Measurements from ENCODE around the gene DAGLB.
A peak's percentile ranks its signal among the peaks of the same experiment; 100 is the strongest.
"Not testable (repeated sequence)": the region's sequence is repeated elsewhere in the genome, so short reads cannot be mapped to it uniquely, and the experiment has no call there.

DAGLB gene, protein sequence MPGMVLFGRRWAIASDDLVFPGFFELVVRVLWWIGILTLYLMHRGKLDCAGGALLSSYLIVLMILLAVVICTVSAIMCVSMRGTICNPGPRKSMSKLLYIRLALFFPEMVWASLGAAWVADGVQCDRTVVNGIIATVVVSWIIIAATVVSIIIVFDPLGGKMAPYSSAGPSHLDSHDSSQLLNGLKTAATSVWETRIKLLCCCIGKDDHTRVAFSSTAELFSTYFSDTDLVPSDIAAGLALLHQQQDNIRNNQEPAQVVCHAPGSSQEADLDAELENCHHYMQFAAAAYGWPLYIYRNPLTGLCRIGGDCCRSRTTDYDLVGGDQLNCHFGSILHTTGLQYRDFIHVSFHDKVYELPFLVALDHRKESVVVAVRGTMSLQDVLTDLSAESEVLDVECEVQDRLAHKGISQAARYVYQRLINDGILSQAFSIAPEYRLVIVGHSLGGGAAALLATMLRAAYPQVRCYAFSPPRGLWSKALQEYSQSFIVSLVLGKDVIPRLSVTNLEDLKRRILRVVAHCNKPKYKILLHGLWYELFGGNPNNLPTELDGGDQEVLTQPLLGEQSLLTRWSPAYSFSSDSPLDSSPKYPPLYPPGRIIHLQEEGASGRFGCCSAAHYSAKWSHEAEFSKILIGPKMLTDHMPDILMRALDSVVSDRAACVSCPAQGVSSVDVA

DNA sequence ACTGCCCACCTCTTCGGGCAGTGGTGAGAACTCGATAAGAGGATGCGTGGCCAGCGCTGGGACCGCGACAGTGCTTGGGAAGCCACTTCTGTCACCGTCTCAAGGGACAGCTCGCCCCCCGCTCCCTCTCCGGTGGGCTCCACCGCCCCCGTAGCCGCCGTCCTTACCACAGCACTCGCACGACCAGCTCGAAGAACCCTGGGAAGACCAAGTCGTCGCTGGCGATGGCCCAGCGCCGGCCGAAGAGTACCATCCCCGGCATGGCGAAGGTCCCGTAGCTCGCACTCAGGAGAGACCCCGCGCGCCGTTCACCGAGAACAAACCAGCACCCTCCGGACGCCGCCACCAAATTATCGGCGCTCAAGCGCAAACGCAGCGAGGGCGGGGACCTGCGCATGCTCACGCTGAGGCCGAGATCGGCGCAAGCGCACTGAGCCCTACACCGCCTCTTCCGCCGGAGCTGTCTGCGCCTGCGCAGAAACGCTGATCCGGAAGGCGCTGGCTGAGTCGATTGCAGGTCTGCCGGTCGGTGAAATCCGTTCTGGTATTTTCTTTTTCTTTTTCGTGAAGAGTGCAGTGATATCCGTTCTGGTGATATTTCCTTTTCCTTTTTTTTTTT lies at the start of gene DAGLB:
DAGLB (minus strand) TSS at position 374 of the 619 bp plus-strand sequence; CDS start at position 262, 112 bp downstream.
- peak; percentile 97 for DNase-seq (ENCODE audit: low spot score)

DNA sequence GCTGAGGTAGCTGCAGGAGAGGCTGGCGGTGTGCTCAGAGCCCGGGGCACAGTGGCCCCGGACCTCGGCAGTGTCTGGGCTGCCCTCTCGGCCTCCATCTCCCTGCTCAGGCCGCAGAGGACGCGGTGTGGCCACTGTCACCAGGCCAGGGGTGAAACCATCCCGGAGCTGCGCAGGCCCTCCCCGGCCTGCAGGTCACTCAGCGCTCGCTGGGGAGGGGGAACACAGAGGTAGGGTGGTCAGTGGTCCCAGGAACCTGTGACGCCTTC lies 49.8 kb upstream of the DAGLB start:
- DNase-seq (ENCODE audit: low spot score): no peak

DNA sequence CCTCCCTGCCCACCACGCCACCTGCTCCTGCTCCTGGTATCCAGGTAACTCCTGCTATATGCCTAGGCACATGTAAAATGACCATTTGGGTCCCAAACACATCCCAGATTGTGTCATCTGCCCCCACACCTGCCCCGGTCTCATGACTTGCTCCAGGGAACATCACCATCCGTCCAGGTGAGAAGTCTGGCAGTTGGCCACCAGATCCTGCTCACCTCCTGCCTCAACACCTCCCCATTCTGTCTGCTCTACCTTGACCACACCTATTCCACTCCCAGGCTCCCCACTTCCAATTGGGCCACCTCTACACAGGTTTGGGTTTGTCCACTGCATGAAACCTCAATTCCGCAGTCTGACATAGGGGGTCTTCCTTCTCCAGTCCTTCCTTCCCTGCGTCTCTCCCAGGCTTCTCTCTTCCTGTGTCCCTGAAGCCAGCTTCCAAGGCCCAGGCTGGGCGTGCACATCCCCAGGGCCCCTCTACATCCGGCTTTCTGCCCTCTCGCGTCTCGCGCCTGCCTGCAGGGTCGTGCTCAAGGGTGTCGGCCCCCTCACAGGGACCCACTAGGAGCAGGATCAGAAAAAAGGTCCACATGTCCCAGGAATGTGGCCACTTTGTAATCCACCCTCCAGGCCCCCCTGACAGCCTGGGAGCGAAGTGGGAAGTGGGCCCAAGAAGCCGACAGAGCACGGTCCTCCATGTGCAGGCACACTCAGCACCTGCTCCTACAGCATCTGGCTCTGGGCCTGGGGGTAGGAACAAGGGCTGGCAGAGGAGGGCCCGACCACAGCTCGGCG lies 49.3 kb upstream of the DAGLB start:
- DNase-seq (ENCODE audit: low spot score): no peak

DNA sequence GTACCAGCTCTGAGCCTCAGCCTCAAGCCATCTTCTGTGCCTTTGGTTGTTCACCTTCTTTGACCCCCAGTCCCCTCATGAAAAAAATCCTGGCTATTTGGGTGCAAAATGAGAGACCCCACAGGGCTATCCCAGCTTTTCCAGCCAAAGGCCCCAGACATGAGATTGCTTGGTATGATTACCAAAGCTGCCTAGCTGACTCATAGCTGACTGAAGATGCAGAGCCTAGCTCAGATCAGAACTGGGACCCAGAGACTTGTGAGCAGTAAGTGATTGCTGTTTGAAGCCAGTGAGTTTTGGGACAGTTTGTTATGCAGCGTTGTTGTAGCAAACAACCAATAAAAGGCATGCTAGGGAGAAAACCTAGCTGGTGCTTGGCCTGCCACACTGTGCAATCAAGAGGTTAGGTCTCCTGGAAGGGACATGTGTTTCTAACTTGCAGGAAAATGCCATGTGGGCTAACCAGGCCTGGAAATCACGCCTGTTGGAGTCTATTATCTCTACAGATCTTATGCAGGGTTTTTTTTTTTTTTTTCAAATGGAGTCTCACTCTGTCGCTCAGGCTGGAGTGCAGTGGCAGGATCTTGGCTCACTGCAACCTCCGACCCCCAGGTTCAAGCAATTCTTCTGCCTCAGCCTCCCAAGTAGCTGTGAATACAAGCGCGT lies 48.0 kb upstream of the DAGLB start:
- DNase-seq (ENCODE audit: low spot score): no peak

DNA sequence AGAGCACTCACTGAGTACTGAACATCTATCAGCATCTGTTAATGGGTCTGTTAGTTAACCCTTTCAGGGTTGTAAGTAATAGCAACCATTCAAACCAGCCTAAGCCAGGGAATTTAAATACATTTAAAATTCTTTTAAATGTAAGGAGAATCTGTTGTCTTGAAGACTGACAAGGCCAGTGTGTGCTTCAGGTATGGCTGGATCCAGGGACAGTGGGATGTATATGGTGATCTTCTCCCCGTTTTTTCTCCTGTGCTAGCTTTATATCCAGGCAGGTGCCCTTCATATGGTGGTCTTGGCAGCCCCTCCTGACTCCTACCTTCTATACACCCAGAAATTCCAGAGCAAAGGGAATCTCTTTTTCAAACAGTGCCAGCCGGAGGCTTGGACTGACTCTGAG lies 46.6 kb upstream of the DAGLB start:
- DNase-seq (ENCODE audit: low spot score): no peak

DNA sequence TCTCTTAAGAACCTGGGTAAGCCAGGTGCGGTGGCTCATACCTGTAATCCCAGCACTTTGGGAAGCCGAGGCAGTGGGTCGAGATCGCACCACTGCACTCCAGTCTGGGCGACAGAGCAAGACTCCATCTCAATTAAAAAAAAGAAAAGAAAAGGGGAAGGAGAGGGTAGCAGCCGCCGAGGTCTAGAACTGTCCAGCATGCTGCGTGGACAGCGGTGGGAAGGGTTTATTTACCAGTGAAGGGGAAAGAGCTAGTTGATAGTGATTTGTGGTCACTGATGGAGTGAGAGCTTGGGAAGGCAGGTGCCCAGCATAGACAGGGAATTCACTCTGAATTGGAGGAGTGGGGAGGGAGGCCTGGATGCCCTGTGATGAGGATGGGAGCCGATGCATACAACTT lies 43.4 kb upstream of the DAGLB start:
- no peak for DNase-seq (ENCODE audit: low spot score)

DNA sequence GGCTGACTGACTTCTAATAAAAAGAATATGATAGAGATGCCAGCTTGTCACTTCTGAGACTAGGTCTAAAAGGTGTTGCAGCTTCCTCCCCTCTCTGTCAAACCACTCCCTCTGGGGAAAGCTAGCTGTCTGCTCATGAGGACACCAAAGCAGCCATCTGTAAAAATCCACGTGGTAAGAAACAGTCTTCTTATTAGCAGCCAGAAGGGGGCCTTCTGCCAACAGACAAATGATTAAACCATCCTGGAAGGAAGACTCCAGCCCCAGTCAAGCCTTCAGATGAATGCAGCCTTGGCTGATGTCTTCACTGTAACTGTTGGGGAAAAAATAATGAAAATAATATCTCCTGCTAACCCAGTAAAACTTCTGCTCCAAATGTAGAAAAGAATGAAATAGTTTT lies 41.9 kb upstream of the DAGLB start:
- DNase-seq (ENCODE audit: low spot score): no peak

DNA sequence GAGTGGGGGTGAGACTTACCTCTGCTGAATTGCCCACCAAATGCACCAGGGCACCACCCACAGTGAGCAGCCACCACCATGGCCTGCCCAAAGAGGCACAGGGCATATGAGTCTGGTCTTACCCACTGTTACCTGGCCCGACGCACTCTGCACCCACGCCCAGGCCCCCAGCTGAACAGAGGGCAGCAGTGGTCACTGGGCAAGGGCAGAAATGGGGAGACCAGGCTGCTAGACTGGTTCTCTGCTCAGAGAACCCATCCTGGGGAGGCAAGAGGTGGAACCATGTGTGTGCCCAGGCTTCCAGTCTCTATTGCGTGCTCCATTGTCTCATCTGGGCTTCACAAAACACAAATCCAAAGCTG lies 39.4 kb upstream of the DAGLB start:
- no peak for DNase-seq (ENCODE audit: low spot score)

DNA sequence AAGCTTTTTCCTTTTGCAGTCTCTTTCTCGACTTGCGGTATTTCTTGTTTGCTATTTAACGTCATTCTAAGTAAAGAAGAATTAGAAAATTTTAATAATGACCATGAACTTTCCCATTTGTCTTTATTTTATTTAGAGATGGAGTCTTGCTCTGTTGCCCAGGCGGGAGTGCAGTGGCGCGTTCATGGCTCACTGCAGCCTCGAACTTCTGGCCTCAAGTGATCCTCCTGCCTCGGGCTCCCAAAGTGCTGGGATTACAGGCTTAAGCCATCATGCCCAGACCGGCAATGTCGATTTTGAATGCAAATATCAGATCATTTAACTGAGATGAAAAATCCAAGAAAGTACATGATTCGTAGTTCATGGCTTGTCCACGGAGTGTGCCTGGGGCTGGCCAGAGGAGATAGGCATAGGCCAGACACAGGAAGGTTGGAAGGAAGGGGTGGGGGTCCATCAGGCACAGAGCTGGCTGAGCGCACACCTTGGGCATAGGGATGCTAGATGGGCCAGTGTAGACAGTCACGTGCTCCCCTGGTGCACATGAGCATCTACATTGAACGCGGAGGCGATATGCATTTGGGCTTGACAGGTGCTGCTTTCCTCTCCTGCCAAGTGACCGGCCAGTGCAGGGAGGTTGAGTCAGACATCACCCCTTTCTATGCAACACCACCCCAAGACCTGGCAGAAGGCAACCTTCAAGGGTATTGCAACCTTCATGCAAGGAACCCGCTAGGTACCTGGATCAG lies 38.9 kb upstream of the DAGLB start:
- DNase-seq (ENCODE audit: low spot score): no peak

DNA sequence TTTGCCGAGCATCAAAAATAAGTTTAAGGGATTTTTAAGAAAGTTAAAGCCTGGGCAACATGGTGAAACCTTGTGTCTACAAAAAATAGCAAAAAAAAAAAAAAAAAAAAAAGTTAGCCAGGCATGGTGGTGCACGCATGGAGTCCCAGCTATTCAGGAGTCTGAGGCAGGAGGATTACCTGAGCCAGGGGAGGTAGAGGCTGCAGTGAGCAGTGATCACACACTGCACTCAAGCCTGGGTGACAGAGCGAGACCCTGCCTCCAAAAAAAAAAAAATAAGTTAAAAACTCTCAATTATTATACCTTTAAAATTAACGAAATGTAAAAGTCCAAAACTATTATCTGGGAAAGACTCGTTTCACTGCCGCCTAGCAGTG lies 35.0 kb upstream of the DAGLB start:
- no peak for DNase-seq (ENCODE audit: low spot score)

DNA sequence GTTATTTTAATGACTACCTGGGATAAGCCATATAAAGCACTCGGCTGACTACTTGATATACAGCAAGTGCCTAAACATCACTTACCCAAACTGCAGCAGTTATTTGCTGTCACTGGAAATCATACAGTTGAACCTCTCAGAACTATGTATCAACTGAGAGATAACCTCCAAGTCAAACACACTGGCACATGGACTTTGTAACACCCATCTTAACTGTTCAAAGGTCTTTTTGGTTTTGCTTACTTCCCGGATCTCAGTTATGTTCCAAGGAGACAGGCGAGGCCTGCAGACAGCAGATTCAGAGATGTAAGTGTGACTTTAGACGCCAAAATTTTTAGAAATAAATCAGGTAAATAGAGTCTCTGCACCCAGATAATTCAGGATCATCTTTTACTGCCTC lies 34.6 kb upstream of the DAGLB start:
- DNase-seq (ENCODE audit: low spot score): no peak

DNA sequence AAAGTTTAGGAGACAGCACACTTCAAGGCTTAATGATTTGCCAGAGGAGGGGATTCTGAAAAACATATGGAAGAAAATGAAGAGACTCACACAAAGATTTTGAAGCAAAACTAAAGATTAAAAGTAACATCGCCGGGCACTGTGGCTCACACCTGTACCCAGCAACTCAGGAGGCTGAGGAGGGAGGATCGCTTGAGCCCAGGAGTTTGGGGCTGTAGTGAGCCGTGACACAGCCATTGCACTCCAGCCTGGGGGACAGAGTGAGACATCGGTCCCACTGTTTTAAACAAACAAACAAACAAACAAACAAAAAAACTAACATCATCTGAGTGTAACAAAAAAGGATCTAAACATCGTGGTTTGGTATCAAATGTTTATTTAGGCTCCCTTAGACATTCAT lies 33.7 kb upstream of the DAGLB start:
- DNase-seq (ENCODE audit: low spot score): no peak

DNA sequence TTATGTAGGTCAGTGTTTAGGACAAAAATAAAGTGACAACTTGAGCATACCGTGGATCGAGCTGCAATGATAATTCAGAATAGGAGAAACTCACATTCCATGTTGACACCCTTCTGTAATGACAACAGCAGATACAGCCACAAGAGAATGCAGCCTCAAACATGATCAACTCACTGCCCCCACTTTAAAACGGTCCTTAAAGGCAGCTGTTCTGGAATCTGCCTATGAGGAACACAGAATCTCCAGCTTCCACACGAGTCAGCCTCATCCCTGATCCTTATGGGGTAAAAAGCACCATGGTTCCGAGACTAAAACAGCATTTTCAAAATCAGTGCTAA lies 32.5 kb upstream of the DAGLB start:
- DNase-seq (ENCODE audit: low spot score): no peak

DNA sequence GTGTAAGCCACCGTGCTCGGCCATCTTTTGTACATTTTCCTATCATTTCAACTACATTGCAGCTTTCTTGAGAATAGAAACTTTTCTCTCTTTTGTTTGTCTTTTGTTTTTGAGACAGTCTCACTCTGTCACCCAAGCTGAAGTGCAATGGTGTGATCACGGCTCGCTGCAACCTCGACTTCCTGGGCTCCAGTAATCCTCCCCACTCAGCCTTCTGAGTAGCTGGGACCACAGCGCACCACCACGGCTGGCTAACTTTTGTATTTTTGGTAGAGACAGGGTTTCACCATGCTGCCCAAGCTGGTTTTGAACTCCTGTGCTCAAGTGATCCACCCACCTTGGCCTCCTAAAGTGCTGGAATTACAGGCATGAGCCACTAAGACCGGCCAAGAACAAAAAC lies 31.3 kb upstream of the DAGLB start:
- no peak for DNase-seq (ENCODE audit: low spot score)

DNA sequence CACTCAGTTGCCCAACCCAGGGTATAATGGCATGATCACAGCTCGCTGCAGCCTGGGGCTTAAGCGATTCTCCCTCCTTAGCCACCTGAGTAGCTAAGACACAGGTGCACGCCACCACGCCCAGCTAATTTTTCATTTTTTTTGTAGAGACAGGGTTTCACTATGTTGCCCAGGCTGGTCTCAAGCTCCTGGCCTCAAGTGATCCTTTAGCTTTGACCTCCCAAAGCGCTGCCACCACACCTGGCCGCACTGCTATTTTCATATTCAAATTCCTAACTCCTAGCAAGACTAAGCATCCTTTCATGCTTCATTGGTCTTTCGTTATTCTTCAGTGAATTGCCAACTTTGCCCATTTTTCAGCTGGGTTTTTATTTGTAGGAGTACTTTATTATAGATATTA lies 30.4 kb upstream of the DAGLB start:
- no peak for DNase-seq (ENCODE audit: low spot score)

DNA sequence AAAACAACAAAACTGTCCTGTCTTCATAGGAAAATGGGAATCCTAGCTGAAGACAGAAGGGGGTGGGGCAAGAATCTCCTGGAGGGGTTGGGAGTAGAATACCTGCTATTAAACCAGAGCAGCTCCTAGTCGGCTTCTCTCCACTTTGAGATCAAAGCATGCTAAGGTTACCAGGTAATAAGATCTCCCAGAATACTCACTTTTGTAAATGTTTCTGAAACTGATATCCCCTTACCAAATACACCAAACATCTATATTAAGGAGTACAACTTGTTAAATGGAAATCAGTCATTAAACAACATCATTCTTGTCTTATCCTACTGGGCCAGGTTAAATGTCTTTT lies 29.5 kb upstream of the DAGLB start:
- DNase-seq (ENCODE audit: low spot score): no peak

DNA sequence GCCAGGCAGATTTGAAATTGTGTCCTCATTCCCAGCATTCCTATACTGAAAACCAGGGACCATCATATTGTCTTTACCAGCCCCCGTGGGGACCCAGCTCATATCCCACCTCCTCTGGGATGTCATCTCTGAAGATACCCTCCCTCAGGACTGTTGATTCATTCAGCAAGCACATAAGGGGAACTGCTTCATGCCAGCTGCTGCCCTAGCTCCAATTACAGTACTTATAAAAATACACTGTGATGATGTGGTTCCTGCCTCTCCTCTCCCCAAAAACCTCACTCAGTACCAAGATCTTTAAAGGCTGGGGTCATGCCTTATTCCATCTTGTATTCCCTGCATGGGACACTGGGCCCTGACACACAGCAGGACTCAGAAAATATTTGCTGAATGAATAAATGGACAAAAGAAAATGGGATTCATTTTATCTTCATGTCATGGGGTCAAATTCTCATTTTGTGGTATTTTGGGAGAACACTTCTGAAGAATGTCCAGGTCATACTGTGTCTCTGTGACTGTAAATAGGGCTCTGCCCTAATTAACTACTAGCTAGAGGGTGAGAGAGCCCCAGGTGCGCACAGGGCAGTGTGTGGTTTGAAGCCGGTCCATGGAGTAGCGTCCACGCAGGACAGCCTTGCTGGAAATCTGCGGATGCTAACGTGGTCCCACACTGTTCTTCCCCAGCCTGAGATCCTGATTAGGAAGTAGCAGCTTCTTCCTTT lies 29.0 kb upstream of the DAGLB start:
- DNase-seq (ENCODE audit: low spot score): no peak

DNA sequence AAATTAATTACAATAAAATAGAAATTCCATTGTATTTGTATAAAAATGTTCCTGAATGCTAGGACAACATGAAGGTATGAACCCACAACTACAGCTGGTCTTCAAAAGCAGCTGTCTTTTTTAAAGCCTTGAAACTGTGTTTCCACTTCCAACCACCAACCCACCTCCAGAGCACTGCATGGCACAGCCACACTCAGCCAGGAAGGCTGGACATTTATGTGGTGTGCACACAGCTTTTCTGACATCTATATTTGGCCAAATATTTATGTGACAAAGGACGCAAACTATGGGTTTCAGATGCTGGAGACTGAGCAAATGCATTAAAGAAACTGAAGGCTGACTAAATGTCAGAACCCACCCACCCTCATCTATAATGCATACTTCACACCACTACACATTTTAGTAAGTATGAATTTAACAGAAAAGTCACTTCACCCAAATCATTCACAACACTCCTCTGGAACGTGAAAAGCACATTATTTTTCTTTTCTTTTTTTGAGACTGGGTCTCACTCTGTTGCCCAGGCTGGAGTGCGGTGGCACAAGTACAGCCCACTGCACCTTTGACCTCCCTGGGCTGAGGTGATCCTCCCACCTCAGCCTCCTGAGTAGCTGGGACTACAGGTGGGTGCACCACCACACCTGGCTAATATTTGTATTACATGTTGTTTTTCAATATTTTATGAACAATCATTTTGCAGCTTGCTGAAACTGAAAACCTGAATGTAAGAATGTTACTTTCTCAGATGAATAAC lies 27.9 kb upstream of the DAGLB start:
- DNase-seq (ENCODE audit: low spot score): no peak

DNA sequence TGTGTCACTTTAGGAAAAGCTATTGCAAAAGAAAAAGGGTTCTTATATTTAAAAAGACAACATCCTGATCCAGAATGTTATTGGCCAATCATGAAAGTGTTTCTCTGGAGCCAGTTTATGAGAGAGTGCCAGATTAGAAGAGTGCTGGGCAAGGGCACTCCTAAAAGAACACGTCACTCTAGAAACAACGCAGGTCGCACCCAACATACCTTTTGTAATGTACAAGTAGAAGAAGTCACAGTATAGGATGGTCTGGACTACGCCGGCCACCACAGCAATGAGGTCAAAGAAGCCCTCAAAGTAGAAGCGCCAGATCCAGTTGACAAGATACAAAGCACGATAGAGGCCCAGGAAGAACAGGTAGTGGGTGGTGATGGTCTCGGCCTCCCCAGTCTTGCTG lies 18.1 kb upstream of the DAGLB start:
- DNase-seq (ENCODE audit: low spot score): no peak

DNA sequence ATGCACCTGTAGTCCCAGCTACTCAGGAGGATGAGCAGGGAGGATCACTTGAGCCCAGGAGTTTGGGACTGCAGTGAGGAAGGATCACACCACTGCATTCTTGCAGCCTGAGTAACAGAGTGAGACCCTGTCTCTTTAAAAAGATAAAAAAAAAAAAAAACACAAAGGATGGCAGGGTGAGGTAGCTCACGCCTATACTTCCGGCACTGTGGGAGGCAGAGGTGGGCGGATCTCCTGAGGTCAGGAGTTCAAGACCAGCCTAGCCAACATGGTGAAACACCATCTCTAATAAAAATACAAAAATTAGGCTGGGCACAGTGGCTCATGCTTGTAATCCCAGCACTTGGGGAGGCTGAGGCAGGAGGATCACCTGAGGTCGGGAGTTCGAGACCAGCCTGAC lies 15.9 kb upstream of the DAGLB start:
- not testable (repeated sequence) for DNase-seq (ENCODE audit: low spot score)

Measured in iPS-NIHi11 (cell line).